Measurements from ENCODE around the gene STAB2.
"Not testable (repeated sequence)": the region's sequence is repeated elsewhere in the genome, so short reads cannot be mapped to it uniquely, and the experiment has no call there.

STAB2 gene

DNA sequence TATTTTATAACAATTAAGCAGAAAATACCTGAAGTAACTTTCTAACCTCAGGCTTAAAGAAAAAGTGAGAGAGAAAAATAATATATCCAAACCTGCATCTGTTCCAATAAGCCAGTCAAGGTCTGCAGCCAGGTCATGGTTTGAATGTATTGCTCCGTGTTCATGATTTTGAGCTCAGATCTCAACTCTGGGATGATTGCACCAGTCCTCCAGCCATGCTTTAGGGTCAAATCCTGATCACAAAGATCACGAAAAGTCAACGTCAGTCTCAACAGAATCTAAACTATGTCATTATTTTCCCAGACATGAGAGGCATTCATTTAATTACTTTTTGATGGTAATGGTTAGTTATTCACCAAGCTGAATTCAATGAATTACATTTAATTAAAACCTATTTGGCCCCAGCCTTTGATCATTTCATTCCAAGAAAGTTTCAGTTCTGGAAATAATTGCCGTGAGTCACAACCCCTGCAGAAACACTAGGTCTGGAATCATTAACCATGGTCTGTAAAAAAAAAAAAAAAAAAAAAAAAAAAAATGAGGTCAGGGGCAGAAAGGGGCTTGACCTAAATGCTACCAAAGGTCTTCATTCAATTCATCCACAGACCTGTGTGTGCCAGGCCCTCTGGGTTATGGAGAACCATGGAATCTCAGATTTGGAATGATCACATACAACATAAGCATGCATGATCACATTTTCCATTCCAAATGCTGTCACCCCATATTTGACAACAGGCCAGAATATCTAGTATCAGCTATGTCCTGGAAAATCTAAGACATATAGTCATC is 198.4 kb downstream of the STAB2 start:
- no peak for DNase-seq

DNA sequence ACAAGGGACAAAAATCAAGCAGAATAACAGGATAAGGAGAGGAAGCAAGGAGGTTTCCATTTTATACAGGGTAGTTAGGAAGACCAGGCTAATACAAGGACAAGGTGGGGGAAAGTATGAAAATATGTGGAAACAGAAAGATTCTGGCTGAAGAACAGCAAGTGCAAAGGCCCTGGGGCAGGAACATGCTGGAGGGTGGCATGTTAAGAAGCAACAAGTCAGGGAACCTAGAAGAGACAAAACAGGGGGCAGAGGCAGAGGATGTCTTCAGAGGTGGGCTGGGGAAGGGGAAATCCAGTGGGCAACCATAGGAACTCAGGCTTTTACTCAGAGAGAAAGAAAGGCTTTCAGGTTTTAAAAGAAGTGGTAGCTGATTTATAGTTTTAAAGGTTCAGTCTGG is 199.1 kb downstream of the STAB2 start:
- no peak for DNase-seq

DNA sequence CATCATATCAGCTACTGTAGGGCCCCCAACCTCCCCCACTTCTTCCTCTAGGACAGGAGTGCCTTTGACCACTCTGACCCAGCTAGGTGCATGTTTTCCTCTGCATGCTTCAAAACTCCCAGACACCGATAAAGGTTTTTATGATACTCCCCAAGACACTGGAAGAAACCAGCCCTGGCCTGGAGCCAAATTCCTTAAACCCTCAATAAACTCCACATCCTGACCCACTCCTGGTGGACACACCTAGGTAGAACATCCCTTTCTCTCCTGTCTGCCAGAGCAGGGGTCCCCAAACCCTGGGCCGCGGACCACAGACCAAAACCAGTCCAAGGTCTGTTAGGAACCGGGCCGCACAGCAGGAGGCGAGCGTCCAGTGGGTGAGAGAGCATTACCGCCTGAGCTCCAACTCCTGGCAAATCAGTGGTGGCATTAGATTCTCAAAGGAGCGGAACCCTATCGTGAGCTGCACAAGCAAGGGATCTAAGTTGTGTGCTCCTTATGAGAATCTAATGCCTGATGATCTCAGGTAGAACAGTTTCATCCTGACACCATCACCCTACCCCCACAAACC is 204.4 kb downstream of the STAB2 start:
- no peak for DNase-seq

DNA sequence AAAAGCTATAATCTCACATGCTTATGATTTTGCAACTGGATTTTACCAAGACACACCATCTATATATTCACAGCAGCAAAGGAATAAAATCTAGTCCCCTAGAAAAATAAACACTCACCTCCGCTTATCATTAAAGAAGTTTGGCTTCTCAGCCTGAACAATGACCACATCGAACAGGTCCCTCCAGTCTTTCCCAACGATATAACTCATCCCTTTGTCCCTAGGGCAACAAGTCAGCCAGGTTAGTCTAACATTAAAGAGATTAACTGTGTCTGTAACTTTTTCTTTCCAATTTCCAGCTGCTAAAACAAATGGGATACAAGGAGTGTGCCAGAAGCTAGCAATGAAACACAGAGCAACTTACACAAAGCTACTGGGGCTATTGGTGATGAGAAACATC is 206.0 kb downstream of the STAB2 start:
- DNase-seq, result no peak

DNA sequence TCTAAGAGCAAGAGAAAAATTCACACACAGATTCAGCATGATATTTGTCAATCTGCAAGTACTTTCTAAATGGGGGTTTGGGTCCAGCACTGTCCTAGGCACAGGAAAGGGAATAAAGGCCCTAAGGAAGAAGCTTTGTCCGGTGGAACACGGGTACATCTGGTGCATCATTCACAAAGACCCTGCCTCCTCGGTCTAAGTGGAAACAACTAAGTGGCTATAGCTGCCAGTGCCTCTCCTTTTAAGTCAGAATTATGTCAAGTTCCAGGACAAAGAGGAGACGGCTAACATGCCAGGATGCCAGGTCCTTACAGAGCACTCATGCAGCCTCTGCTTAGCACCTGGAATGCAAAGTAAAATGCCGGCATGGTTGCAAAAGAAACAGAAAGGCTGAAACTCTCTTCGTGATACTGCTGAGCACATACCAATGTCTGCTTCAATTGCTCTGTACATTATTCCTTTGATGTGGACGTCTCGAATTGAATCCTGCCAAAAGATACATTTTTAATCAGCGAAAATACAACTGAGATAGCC is 206.5 kb downstream of the STAB2 start:
- no peak for DNase-seq

DNA sequence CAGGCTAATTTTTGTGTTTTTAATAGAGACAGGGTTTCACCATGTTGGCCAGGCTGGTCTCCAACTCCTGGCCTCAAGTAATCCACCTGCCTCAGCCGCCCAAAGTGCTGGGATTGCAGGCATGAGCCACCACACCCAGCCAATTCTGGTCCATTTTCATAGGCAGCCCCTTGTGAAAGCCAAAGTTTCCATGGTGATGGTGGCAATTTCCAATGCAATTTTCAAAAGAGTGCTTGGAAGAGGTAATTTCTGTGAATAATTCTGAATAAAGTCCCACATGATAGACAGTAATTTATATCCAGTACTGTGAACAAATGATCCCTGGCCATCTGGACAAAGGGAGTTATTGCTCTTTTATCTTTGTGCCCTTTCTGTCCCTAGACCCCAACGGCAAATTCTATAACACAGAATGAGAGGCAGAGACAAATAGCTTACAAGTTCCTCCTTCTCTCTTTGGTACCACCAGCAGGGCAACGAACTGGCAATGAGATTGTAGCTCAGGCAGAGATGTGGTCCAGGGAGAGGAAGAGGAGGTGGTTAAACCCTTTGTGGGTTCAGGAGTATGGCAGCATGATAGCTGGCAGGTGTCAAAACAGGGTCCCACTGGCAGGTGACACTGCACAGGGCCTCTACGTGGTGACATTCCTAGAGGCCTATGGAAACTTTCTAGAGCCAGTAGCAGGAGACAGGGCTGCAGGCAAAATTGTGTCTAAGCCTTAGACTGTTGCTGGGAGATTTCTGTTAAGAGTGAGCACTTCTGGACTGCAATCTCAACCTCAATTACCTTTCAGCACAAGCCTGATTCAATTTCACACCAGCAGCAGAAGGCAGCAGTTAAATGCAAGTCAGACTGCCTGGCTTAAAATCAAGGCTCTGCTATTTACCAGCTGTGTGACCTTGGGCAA is 207.5 kb downstream of the STAB2 start:
- no peak for DNase-seq

DNA sequence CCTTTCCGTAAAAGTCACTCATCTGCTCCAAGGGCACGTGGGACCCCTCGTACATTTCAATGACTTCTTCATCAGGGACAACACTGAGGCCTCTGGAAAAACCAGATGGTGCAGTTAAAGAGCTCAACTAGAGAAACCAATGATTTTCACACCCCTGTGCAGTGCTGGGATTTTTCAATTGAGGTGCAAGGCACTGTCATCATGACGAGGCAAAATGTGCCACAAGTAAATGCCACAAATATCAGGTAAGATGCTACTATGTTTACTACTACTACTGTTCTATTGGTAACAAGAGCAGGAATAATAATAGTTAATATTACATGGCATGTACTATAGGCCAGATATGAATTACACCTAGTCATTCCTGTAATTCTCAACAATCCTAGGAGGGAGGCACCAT is 211.5 kb downstream of the STAB2 start:
- no peak for DNase-seq

DNA sequence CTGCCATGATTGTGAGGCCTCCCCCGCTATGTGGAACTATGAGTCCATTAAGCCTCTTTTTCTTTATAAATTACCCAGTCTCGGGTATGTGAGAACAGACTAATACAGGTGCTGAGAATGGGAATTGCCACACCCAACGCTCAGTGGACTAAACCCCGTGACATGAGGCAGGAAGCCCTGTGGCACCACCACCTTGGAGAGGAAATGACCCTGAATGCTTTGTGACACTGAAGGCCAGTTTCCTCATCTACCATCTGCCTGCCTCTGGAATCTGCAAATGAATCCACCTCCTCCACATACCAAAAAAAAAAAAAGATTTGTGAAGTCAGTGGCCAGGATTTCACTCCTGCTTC is 212.4 kb downstream of the STAB2 start:
- DNase-seq, result no peak

DNA sequence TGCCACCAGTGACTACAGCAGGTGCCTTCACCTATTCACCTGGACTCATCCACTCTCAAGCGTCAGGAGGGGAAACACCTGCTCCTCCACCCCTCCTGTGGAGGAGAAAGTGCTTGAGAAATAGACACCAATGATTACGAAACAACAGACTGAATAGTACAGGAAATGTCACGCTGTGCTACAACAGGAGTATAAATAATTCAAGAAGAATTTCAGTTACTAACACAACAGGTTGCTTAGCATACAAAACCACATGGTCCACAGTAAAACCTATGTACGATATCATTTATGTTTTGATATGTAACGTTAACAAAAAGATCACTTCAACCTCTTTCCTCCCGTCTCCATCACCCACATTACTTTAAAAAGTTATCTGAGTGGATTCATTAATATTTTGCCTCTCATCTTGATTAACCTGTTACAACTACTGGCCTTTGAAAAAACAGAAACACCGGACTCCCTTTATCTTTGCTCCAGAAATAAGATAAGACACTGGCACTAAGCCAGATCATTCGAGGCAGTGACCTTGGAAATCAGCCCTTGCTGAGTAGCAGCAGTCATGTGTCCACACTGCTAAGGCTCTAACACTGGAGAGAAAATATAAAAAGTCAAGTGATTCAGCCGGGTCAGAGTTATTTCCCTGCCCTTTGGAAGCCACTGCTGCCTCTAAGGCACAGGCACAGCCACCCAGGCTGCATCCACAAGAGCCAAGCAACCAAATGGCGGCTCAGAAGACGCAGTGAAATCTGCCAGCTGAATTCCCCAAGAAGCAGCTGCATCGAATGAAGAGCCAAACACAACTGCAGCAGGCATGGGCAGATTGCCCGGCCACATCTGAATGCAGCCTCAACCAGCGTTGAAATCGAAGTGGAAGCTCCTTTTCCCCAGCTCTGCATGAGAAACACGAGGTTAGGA is 213.0 kb downstream of the STAB2 start:
- peak; percentile 79 for DNase-seq

DNA sequence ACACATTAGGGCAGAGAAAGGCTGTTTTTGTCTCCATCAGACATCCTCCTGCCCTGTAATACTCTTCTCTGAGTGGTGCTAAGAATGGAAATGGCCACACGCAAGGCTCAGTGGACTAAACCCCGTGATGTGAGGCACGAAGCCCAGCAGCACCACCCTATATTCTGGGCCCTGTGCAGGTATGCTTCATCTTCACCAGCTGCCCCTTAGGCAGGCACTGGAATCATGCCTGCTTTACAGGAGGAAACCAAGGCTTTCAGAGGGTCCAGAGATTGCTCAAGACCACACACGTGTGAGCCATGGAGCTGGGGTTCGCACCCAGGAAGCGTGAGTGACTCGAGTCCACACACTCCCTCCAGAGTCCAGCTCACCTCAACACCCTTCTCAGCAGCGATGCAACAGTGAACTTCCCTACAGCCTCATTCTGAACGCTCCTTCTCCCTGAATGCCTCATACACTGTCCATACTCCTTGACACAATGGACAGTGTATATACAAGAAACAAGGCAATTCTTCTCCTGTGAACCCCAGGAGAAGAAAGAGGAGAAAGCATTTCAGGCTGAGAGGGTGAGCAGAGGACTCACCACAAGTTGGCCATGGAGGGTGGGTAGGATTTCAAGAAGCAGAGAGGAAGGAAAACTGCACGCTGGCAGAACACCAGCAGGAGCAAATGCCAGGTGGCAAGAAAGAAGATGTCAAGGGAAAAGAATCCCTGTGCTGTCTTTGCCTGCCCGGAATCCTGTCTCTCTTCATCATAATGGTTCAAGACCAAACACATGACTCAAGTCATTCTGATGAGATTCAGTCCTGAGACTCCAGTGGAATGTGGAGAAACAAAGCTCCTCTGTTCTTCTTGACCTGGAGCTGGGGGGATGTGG is 214.9 kb downstream of the STAB2 start:
- DNase-seq, result no peak

DNA sequence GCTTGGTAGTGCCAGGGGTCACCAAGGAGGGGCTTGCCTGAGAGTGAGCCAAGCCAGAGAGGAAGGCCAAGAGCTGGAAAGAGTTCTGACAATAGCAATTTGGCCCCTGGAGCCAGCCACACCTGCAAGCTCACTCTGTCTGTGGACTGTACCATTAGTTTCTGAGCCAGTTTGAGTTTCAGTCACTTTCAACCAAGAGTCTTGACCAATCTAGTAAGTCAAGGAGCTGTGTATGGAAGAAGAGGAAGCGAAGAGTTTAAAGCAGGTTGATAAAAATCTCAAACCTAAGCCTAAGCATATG is 215.5 kb downstream of the STAB2 start:
- no peak for DNase-seq

DNA sequence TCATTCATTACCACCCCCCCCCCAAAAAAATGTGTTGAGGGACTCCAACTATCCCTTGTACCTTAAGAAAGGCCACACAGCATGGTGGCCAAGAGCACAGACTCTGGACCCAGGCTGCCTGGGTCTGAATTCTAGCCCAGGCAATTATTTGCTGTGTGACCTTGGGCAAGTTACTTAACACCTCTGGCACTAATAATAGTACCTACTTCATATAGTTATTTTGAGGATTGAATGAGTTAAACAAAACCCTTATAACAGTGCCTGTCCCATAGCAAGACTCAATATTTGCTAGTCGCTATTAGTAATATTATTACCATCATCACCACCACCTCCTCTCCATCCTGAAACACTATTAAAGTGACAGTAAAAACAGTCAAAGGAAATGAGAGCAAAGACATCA is 216.8 kb downstream of the STAB2 start:
- DNase-seq, result no peak

DNA sequence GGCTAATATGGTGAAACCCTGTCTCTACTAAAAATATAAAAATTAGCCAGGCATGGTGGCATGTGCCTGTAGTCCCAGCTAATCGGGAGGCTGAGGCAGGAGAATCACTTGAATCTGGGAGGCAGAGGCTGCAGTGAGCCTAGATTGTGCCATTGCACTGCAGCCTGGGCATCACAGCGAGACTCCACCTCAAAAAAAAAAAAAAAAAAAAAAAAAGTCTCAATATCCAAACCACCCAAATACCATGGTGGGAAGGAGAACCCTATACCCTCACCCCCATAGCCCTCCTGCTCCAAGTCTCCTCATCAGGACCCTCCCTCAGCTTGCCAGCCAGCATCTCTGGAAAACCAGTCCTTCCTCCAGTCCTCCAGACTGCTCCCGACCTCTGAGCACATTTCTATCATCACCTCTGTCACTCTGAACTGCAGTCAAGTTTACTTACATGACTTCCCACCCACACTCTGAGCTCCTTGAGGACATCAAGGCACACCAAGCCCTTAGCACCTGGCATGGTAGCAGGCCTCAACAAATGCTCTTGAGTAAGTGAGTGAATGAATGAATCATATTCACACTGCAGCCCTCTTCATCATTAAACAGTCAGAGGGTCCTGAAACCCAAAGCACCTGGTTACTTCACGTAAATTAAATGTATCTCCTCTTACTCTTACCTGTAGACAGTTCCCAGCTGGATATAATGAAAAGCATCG is 218.7 kb downstream of the STAB2 start:
- DNase-seq, result no peak

DNA sequence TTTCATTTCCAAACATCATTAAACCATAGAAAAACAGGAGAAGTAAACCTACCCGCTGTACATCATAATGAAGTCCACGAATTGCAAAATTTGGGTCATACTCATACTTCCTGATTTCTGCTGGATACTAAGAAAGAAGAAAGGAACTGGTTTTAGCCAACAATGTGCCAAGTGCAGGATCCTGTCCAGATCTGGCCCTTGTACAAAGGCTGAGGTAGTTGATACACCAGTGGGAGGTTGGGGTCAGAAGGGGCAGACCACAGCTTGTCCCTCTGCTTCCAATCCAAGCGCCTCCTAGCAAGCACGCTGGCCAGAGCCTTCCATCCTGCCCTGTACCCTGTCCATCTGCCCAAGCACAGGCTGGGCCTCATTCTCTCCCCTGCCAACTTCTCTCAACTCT is 219.7 kb downstream of the STAB2 start:
- no peak for DNase-seq

DNA sequence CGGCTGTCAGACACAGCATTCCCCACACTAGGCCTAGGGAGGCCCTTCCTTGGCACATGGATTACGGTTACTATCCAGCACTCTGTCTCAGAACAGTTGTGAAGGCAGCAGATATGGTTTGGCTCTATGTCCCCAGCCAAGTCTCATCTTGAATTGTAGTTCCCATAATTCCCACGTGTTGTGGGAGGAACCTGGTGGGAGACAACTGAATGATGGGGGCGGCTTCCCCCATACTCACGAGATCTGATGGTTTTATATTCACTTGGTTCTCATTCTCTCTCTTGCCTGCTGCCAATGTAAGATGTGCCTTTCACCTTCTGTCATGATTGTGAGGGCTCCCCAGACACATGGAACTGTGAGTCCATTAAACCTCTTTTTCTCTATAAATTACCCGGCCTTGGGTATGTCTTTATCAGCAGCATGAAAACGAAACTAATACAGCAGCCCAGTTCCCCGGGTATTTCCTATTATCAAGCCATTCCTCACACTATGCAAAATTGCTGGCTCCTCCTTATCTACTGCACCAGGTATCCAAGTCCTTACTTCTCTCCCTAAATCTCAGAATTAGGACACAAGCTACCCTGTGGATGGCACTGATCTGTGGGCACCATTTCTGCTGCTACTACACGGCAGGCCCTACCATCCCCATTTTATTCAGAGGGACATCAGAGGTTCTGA is 220.6 kb downstream of the STAB2 start:
- no peak for DNase-seq

DNA sequence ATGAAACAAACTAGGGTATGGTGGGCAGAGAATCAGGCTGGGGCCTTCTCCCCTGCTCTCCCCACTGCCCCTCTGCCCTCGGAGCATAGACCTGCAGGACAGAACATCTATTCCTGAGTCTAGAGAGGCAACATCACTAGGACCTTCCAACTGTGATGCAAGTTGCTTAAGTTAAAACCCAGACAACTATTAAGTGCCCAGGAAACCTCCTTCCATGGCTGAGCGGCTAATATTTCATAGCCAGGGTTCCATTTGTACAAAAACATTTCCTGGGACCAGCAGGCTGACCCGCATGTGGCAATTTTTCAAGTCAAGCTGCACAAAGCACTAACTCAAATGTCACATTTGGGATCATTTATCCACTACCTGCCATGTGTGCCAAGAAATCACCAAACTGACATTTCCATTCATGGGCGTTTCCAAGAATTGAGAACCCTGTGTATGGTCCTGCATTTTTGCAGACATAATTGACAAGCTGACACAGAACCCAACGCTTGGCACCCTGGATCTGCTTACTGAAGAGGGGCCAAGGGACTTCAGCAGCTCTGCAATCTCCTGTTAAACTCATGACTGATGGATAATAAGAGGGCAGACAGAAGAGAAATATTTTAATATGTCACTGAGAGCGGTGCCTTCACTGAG is 221.3 kb downstream of the STAB2 start:
- no peak for DNase-seq

DNA sequence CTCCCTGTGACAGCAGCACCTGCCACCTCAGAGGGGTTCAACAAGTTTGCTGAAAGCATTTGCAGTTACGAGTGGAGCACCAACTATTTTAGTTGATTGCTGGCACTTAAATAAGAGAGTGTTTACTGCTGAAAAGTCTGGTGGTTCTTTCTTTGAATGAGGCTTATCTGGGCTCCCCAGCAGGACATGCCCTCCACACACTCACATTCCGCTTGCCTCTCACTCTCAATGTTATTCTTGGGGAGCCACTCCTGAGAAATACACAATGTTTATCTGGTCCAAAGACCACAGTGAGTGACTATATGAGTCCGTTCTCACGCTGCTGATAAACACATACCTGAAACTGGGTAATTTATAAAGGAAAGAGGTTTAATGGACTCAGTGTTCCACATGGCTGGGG is 222.1 kb downstream of the STAB2 start:
- no peak for DNase-seq

DNA sequence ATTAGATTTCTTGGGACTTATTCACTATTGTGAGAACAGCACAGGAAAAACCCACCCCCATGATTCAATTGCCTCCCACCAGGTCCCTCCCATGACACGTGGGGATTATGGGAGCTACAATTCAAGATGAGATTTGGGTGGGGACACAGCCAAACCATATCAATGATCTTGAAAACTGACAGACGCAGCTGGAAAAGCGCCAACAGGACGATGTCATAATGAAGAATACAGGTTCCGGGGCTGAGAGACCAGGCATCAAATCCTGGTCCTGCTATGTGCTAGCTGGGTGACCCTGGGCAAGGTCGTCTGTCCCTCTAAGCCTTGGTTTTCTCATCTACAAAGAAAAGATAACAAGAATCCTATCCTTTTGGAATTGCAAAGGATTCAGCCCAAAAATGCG is 222.6 kb downstream of the STAB2 start:
- not testable (repeated sequence) for DNase-seq

DNA sequence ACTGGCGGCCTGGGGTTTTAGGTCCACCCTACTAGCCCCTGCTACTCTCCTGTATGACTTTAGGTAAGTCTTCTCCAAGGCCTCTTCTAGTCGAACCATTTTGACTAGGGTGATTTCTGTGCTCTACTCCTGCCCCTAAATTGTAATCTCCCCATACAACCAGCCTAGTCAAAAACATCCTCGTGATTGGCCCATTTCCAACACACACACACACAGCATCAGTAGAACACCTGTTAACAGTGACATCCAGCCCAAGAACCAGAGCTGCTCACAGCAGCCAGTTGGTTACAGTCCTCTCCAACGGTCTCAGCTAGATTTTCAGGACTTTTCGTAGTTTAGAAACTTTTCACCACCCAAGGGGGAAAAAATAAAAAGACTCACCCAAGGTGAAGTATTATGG is 223.0 kb downstream of the STAB2 start:
- DNase-seq, result no peak

DNA sequence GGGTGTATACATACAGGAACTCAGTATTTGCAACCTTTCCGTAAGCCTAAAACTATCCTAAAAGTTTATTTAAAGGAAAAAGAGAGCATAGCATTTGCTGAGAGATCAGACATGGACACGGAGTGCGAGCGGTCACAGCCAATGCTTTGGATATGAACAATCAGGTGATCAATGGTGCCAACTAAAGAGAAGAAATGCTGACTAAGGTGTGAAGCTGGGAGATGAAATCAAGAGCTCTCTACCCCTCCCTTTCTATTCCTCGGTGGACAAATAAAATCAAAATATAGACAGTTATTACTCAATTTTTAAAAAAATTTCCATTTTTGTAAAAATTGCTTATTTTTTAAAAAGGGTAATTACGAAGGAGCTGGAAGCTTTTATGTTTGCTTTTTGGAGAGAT is 224.7 kb downstream of the STAB2 start:
- DNase-seq, result no peak
